ENCODE results near the gene CCN6.

- TF ChIP-seq CTCF (IDR thresholded peaks at IDR 0.05) = no peak
- no peak for TF ChIP-seq POLR2A (IDR thresholded peaks at IDR 0.05)
Measured at GRCh38 chr6:112116221-112116620, 62.3 kb downstream of the CCN6 start.
